ENCODE data around the gene ITSN2. TPM values are rescaled to one million over a fixed set of nuclear protein-coding genes. Genes with fewer than 3 reads are reported as not detected.

The ITSN2 gene
- total RNA-seq, 1 donor from 2014 or later = 23.8 TPM

GRCh38 chr2:24181849-24182248 is 178.5 kb downstream of the ITSN2 start:
- TF ChIP-seq EZH2 (IDR thresholded peaks at IDR 0.05; ENCODE audit: insufficient read depth, low read length) = no peak
- TF ChIP-seq CTCF (IDR thresholded peaks at IDR 0.05; ENCODE audit: insufficient read depth, low read depth, low read length) = no peak
- Mint-ChIP-seq H3K4me1 (ENCODE audit: low read depth, unreplicated experiment) (peaks cover 4% of the 10 kb centered on the region), H3K36me3 (ENCODE audit: low read depth, unreplicated experiment) (no peaks in the 10 kb centered on the region), H3K27ac (ENCODE audit: unreplicated experiment) (no peak overlapping the region), H3K4me3 (ENCODE audit: unreplicated experiment) (no peak overlapping the region), H3K9me3 (ENCODE audit: unreplicated experiment) (no peaks in the 10 kb centered on the region), H3K27me3 (ENCODE audit: low read depth, unreplicated experiment) (peaks cover 6% of the 10 kb centered on the region)
- Histone ChIP-seq H3K27me3 (ENCODE audit: insufficient read depth, low read length) (no peaks in the 10 kb centered on the region), H3K79me2 (ENCODE audit: insufficient read depth, low read length) (no peaks in the 10 kb centered on the region), H3K4me2 (ENCODE audit: low read length) (no peak overlapping the region), H3K9ac (ENCODE audit: low read length) (no peak overlapping the region), H3K36me3 (ENCODE audit: insufficient read depth, low read length) (no peaks in the 10 kb centered on the region), H4K20me1 (ENCODE audit: insufficient read depth, low read length) (no peaks in the 10 kb centered on the region), H3K27ac (ENCODE audit: low read depth, low read length) (no peak overlapping the region), H2AFZ (ENCODE audit: low read depth, low read length) (no peak overlapping the region), H3K4me1 (ENCODE audit: insufficient read depth, low read length) (no peaks in the 10 kb centered on the region), H3K4me3 (ENCODE audit: insufficient read depth, low read depth, low read length) (no peak overlapping the region), H3K9me3 (ENCODE audit: insufficient read depth, low read depth, low read length) (no peaks in the 10 kb centered on the region)
- FAIRE-seq (no peak), DNase-seq (ENCODE audit: low read depth) (no peak)

GRCh38 chr2:24179683-24180082 is 180.7 kb downstream of the ITSN2 start:
- peaks cover 2% of the 10 kb centered on the region for H3K36me3 Mint-ChIP-seq (ENCODE audit: low read depth, unreplicated experiment)
- no peaks in the 10 kb centered on the region for H3K4me1 ChIP-seq (ENCODE audit: insufficient read depth, low read length)
- no peak overlapping the region for H3K4me3 ChIP-seq (ENCODE audit: insufficient read depth, low read depth, low read length)
- no peak overlapping the region for H3K4me3 Mint-ChIP-seq (ENCODE audit: unreplicated experiment)
- no peaks in the 10 kb centered on the region for H3K27me3 ChIP-seq (ENCODE audit: insufficient read depth, low read length)
- no peak for TF ChIP-seq CTCF (IDR thresholded peaks at IDR 0.05; ENCODE audit: insufficient read depth, low read depth, low read length)
- no peak for TF ChIP-seq EZH2 (IDR thresholded peaks at IDR 0.05; ENCODE audit: insufficient read depth, low read length)
- no peak overlapping the region for H3K4me2 ChIP-seq (ENCODE audit: low read length)
- DNase-seq (ENCODE audit: low read depth) (no peak), FAIRE-seq (no peak)
- no peaks in the 10 kb centered on the region for H3K36me3 ChIP-seq (ENCODE audit: insufficient read depth, low read length)
- H4K20me1 ChIP-seq (ENCODE audit: insufficient read depth, low read length) = no peaks in the 10 kb centered on the region
- no peak overlapping the region for H3K27ac ChIP-seq (ENCODE audit: low read depth, low read length)
- no peak overlapping the region for H2AFZ ChIP-seq (ENCODE audit: low read depth, low read length)
- no peaks in the 10 kb centered on the region for H3K9me3 ChIP-seq (ENCODE audit: insufficient read depth, low read depth, low read length)
- no peak overlapping the region for H3K9ac ChIP-seq (ENCODE audit: low read length)
- H3K4me1 Mint-ChIP-seq (ENCODE audit: low read depth, unreplicated experiment) = peaks cover 4% of the 10 kb centered on the region
- H3K9me3 Mint-ChIP-seq (ENCODE audit: unreplicated experiment) = no peaks in the 10 kb centered on the region
- H3K27me3 Mint-ChIP-seq (ENCODE audit: low read depth, unreplicated experiment) = peaks cover 6% of the 10 kb centered on the region
- H3K27ac Mint-ChIP-seq (ENCODE audit: unreplicated experiment) = no peak overlapping the region
- no peaks in the 10 kb centered on the region for H3K79me2 ChIP-seq (ENCODE audit: insufficient read depth, low read length)

GRCh38 chr2:24176326-24176725 is 184.0 kb downstream of the ITSN2 start:
- TF ChIP-seq EZH2 (IDR thresholded peaks at IDR 0.05; ENCODE audit: insufficient read depth, low read length) = no peak
- TF ChIP-seq CTCF (IDR thresholded peaks at IDR 0.05; ENCODE audit: insufficient read depth, low read depth, low read length) = no peak
- no peak overlapping the region for H3K27ac Mint-ChIP-seq (ENCODE audit: unreplicated experiment)
- Histone ChIP-seq H4K20me1 (ENCODE audit: insufficient read depth, low read length) (no peaks in the 10 kb centered on the region), H3K36me3 (ENCODE audit: insufficient read depth, low read length) (no peaks in the 10 kb centered on the region), H3K27me3 (ENCODE audit: insufficient read depth, low read length) (no peaks in the 10 kb centered on the region), H3K4me2 (ENCODE audit: low read length) (no peak overlapping the region), H3K4me3 (ENCODE audit: insufficient read depth, low read depth, low read length) (no peak overlapping the region), H3K4me1 (ENCODE audit: insufficient read depth, low read length) (no peaks in the 10 kb centered on the region), H3K9ac (ENCODE audit: low read length) (no peak overlapping the region), H3K9me3 (ENCODE audit: insufficient read depth, low read depth, low read length) (no peaks in the 10 kb centered on the region), H3K27ac (ENCODE audit: low read depth, low read length) (no peak overlapping the region), H2AFZ (ENCODE audit: low read depth, low read length) (no peak overlapping the region), H3K79me2 (ENCODE audit: insufficient read depth, low read length) (no peaks in the 10 kb centered on the region)
- no peak for DNase-seq (ENCODE audit: low read depth)
- H3K9me3 Mint-ChIP-seq (ENCODE audit: unreplicated experiment) = peaks cover 2% of the 10 kb centered on the region
- peaks cover 6% of the 10 kb centered on the region for H3K27me3 Mint-ChIP-seq (ENCODE audit: low read depth, unreplicated experiment)
- peaks cover 2% of the 10 kb centered on the region for H3K36me3 Mint-ChIP-seq (ENCODE audit: low read depth, unreplicated experiment)
- no peaks in the 10 kb centered on the region for H3K4me1 Mint-ChIP-seq (ENCODE audit: low read depth, unreplicated experiment)
- no peak for FAIRE-seq
- H3K4me3 Mint-ChIP-seq (ENCODE audit: unreplicated experiment) = no peak overlapping the region
